GM18526 (cell line): ENCODE measurements around the gene RAB5A.

Source experiments
- POLR2A ChIP-seq: IDR thresholded peaks from 3 replicates; pipeline ENCODE4 v1.6.1; 2011; ENCODE audit not compliant: insufficient read length; ENCODE audit errors: extremely low read depth

The RAB5A gene, protein sequence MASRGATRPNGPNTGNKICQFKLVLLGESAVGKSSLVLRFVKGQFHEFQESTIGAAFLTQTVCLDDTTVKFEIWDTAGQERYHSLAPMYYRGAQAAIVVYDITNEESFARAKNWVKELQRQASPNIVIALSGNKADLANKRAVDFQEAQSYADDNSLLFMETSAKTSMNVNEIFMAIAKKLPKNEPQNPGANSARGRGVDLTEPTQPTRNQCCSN

DNA sequence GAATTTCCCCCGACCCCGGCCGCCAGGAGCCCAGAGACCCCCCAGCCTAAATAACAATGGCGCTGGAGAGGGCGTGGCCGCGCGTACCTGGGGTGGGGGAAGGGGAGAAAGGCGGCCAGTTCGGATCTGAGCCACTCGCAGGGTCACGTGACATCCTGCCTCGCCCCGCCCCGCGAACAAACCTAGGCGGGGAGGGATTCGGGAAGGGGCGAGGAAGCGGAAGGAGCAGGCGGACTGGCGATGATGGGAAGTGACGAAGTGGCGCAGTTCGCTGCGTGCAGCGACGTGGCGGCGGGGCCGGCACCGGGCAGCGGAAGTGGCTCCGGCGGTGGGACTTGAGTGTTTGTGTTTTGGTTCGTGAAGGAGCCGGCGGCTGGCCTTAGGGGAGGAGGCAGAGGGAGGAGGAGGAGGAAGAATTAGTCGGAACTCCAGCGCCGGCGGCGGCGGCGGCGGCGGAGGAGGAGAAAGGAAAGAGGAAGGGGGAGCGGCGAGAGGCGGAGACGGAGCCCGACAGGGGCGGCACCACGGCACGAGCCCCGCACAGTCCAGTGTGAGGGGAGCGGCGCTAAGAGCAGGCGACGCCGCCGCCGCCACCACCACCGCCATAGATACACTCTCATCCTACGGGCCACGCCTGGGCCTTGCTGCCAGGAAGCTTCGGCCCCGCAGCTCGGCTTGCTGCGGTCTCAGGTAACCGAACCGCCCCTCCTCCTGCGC is at the start of gene RAB5A:
TSS of gene RAB5A (plus strand) at position 266 of the 717 bp plus-strand sequence. CDS start 3,802 bp downstream, outside the sequence.
- peak; percentile 47 for TF ChIP-seq POLR2A

DNA sequence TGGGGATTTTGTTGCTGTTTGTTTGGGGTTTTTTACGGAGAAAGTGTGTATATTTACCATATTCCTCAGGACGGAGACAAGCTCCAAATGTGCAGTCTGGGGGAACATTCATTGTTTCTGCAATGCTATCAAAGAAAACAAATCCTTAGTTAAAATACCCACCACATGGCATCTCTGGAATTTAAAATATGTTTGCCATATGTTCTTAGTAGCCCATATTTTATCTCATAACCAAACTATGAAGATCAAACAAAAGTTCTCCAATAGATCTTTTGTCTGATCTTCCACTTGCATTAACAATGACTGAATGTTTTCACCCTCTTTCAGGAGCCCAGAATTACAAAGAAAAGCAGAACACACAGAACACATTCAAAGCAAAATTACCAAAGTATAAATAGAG is 48.2 kb upstream of the RAB5A start:
- TF ChIP-seq POLR2A, result no peak

DNA sequence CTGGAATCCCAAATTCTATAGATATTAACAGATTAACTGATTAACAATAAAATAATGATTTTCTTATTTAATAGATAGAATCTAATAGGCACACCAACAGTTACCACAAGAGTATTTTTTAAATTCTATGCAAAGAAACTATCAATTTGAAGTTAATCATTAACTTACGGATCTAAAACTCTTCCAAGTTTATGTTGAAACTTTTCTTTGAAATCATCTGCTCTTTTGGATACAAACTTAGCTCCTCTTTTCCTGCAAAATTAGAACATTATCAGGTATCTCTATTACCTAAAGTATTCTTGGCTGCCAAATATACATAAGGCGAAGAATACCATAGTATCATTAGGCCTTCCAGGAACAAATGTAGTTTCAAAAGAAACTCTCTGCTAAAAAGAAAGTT is 47.6 kb upstream of the RAB5A start:
- no peak for TF ChIP-seq POLR2A

DNA sequence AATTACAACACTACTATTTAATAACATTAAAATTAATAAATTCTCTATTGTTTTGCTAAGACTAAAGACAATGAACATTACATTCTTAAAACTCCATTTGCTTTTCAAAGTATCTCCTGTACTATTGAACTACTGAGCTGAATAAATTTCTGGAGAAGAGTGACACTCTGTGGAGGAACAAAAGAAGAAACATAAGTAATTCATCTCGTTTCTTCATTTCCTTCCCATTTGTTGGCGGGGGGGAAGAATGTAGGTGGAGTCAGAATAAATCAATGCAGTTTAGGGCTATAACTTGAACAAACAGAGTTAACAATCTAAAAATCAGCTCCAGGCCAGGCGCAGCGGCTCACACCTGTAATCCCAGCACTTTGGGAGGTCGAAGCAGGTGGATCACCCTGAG is 45.6 kb upstream of the RAB5A start:
- no peak for TF ChIP-seq POLR2A

DNA sequence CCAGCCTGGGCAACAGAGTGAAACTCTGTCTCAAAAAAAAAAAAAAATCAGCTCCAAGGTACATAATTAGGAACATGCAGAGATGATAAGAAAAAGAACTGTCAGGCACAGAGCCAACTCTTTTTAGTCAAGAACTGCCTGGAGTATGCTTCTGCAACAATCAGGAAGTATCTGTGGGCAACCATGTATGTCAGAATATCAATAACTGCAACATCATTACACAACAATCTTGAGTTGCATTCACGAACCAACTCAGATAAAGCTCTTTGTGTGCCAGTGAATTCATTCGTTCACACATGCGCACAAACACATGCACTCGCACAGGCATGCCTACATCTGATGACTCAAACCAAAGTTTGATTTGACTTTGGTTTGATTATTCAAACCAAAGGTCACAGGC is 45.0 kb upstream of the RAB5A start:
- TF ChIP-seq POLR2A, result no peak

DNA sequence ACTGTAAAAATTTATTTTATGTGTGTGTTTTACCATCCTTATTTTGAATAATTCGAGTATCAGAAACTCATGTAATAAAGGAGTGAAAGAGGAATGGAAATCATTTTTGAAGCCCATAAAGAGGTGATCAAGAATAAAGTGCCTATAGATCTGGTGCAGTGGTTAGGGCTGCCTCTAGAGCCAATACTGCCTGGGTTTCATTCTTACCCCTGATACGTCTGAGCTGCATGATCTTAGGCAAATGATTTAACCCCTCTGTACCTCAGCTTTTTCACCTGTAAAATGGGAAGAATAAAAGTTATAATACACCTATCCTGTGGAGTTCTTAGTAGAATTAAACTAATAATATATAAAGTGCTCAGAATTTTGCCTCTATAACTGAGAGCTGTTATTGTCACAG is 43.2 kb upstream of the RAB5A start:
- TF ChIP-seq POLR2A, result no peak

DNA sequence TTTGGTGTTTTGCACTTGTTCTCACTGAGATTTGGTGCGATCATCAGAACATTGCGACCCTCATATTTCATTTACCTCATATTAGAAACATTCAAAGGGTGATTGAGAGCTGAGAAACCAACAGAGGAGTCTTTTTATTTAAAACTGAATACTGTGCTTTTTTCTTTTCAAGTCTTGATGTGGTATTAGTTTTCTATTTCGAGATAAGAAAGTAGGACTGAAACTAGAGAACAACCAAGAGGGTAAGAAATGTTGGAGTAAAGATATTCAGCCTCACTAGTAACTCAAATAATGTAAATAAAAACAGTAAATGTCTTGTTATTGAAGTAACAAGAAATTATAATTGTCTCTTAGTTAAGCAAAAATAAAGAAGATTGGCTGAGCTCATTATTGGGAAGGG is 39.4 kb upstream of the RAB5A start:
- TF ChIP-seq POLR2A, result no peak

DNA sequence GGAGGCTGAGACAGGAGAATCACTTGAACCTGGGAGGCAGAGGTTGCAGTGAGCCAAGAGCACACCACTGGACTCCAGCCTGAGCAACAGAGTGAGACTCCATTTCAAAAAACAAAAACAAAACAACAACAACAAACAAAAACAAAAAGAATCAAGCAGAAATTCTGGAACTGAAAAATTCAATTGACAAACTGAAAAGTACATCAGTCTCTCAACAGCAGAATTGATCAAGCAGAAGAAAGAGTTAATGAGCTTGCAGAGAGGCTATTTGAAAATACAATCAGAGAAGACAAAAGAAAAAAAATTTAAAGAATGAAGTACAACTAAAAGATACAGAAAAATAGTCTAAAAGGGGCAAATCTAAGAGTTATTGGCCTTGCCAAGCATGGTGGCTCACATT is 35.4 kb upstream of the RAB5A start:
- no peak for TF ChIP-seq POLR2A

DNA sequence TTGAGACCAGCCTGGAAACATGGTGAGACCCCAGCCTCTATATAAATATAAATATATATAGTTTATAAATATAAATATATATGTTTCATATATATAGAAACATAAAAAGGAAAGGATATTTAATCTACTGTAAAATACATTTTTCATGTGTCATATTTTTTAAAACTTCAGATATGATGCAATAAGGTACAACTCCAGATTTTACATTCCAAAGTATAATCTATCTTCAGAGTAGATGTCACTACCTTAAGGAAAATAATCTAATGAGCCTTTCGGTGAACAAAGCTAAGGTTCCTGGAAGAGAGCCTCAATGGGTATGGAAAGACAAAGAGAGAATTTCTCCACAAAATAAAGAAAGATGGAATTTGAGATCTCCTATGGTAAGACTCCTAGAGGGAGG is 29.7 kb upstream of the RAB5A start:
- TF ChIP-seq POLR2A, result no peak

DNA sequence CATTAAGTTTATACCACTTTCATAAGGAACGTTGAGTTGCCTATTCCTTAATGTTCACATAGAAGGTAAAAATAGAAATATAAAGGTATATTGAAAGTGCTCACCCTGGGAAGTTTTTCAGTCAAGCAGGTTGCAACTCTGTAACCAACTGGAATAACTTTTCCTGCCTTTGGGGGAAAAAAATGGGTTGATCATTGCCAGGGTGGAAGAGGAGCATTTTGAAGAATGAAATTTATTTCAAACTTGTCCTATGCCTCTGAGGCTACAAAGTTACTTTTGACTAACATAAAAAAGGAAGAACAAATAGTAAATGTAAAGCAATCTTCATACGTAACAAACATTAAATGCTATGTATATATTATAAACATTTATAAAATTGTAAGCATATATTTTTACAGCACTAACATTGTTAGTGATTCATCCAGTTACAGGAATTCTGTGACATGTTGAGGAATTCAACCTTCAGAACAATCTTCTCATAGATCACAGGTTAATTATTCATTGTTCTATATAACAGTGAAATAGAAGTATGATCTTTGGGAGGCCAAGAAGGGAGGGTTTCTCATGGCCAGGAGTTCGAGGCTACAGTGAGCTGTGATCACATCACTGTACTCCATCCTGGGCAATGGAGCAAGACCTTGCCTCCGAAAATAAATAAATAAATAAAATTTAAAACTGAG is 26.4 kb upstream of the RAB5A start:
- TF ChIP-seq POLR2A, result no peak

DNA sequence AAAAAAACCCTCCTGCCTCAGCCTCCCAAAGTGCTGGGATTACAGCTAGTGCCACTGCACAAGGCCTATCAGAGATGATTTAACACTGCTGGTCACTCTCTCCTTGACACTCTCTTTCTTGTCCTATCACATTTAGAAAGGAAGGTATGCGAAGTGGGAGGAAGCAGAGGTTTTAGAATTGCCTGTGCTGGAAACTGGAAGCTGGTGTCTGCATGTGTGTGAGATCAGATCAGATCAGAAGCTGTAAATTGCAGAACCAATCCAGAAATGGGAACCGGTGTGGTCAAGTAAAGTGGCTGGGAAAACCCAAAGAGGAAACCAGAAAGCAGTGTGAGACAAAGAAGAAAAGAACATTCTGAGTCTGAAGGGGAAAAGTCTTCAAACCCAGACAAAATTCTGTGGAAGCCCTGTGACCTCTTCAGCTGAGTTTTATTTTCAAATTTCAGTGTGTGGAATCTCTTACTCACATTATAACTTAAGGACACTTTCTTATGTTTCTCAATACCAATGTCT is 15.7 kb upstream of the RAB5A start:
- no peak for TF ChIP-seq POLR2A

DNA sequence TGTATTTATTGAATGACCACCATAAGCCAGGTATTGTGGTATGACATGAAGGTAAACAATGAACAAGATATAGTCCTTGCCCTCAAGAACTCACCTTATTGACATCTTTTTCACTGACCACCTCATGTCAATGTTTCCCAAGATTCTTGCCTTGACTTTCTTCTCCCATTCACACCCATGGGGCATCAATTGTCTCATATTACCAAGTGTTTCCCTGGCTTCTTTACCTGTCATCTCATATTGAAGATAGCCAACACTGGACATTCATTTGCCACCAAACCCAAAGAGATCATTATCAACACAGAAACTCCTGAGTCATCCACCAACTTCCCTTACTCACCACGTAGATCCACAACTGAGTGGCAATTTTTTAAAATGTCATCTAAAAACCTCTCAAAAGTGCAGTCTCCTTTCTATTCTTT is 15.1 kb upstream of the RAB5A start:
- no peak for TF ChIP-seq POLR2A

DNA sequence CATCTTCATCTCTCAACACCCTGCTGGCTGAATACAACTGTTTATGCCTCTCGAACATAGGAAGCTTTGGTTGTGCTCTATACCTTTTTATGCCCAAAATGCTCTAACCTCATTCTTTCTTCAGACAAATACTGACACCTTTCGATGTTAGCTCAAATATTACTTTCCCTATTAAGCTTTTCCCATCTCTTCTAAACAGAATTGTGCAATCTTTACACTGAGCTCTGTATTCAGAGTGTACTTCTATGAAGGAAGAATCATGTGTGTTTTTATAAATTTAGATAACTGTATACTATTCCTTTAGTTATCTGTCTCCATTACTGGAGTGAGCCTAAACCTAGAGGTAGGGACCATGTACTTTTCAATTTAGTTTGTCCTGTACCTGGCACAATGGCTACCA is 14.5 kb upstream of the RAB5A start:
- no peak for TF ChIP-seq POLR2A

DNA sequence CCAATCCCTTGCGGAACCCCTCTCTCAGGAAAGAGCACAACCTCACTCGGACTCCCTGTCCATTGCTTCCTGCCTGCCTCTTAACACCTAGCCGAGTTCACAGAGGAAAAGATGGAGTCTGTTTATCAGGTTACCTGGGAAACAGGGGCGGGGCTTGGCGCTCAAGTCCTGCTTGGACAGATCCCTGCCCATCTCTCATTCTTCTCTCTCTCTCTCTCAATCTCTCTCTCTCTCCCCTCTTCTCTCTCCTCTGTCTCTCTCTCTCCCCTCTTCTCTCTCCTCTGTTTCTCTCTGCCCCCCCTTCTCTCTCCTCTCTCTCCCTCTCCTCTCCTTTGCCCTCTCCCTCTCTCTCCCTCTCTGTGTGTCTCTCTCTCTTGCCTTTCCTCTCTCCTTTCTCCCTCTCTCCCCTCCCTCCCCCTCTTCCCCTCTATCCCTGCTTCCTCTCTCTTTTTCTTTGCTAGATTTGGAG is 12.8 kb upstream of the RAB5A start, which contains the start of gene EFHB:
TSS of gene EFHB (minus strand) at position 120 of the 469 bp plus-strand sequence. CDS start 199 bp downstream, outside the sequence.
- no peak for TF ChIP-seq POLR2A

DNA sequence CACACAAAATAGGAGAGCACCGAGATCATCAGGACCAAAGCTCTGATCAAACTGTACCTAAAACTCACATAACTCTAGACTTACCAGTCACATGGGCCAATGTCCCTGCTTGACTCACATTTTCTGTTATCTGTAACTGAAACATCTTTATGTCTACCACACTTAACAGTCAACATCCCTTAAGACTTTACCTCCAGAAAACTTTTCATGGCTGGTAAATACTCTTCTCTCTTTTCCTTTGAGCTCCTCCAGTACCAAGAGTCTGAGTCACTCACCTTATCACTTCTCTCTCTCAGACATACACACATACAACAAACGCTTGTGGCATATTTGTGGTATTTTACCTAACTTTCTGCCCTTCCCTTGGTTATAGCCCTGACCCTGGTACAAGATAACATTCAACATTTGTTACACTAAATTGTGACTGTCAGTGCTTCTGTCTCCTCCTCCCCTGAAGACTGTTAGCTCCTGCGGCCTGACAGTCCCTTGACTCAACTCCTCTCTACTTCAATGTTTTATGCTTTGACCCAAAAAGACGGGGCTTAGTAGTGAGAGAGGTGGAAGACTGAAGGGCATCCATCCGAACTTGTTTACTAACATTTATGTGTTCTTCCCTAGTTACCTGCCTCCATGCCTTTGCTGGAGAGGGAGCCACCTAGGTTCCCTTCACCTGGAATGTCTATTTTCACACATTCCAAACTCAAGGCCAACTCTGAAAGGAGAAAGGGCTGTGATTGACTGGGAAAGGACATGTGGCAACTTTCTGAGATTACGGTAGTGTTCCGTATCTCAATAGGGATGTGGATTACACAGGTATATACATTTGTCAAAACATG is 9.2 kb upstream of the RAB5A start:
- no peak for TF ChIP-seq POLR2A
